ENCODE data around the gene FHL2.
"Not testable (repeated sequence)": the region's sequence is repeated elsewhere in the genome, so short reads cannot be mapped to it uniquely, and the experiment has no call there.

Gene FHL2

GRCh38 chr2:105335469-105335868 is 63.4 kb downstream of the FHL2 start:
- DNase-seq = no peak

DNA sequence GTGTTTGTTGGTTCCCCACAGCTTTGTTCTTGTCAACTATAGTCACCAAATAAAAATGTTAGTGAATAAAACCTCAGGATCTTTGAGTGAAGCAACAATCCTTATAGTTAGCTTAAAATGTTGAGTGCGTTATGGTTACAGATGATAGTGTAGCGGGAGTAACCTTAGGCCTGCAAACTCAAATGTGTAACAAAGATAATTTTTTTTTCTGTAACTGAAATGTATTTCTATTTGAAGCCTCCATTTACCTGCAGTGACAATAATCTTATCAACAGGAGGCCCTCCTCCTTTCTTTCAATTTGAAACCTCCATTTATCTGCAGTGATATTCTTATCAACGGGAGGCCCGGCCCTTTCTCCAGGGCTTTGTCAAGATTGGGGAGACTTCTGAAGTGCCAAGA is 64.6 kb downstream of the FHL2 start:
- DNase-seq = no peak

DNA sequence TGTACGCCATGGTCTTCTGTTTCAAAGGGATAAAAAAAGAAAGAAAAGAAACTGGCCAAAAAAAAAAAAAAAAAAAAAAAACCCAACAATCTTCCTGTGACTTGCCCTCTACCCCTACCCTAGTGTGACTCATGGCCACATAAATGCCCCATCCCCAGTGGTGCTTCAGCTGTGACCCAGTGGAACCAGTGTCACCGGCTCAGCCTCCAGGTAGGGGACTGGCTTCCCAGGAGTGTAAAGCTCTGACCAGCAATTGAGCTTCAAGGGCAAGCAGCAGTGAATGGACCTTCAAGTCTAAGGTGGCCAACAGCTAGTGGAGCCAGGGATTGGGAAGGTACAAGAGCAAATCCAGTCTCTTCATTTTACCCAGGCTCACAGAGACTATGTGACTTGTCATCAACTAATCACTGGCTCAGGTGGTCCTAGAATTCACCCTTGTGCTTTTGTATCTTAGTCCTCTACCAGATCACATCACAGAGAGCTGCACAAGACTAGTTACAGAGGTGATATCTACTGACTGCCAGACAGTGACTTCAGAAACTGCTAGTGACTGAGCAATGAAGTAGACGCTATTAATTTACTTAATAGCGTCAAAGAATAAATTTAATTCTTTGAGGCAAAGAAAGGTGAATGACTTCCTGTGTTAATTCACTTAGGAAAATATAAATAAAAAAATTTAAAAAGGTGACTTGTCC is 68.0 kb downstream of the FHL2 start:
- DNase-seq = no peak

- DNase-seq = peak in 3 of 4 experiments; percentile 5 to 54 (median 27)
These were observed 69.0 kb downstream of the FHL2 start, which contains the start of gene TGFBRAP1 for GRCh38 chr2:105329561-105330495. TGFBRAP1 (minus strand) TSS chr2:105329735; CDS start chr2:105308301, 21,434 bp downstream.

- no peak for DNase-seq
These were observed 69.7 kb downstream of the FHL2 start for GRCh38 chr2:105329197-105329554.

DNA sequence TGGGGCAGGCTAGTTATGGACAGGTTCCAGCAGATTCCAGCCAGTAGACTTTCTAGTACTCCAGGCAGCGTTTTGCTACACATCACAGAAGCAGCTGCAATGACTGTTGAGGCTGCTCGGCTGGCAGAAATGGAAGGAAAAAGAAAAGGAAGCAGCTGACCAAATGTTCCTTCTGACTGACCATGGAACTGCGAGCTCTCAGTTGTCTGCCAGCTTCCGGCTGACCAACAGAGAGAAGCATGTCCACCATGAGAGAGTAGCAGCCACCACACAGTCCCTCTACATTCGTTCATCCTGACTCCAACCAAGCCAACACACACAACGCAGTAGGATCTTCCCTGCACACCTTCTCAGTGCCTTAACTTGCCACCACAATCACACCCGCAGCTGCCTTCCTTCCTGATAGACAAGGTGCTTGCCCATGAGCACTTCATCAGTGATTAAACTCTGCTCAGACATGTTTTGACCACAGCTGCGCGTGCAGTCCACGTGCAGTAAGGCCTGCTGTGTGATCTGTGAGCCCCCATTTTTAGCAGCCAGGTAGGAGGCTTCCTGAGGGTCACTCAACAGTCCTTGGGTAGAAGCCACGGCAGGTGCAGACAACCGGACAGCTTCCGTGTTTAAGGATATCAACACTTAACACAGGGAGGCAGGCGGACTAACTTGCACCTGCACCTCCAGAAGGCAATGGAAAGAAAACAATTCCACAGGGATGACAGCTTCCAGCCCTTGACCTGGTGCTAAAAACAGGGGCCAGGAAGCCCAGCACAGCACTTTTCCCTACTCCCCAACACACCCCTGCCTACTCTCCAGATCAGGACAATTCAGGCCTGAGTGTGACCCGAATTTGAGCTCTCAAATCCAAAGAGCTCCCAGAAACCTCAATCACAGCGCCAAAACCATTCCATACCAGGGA is 70.3 kb downstream of the FHL2 start:
- DNase-seq = no peak

DNA sequence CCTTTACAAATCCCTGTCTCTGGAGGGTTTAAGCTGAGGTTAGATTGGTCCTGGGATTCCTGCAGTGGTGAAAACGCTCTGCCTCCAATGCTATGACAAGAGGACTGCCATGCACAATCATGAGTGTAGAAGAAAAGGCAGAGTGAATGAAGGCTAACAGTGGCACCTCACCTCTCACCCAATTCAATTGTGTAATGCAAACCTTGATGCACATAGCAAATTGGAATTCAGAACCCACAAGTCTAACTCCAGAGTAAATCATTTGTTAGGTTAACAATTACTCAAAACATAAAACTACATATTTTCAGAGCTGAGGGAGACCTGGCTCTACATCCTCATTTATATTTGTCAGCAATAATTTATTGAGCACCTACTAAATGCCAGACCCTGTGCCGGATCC is 71.2 kb downstream of the FHL2 start:
- no peak for DNase-seq

- DNase-seq = not testable (repeated sequence)
These were observed 71.6 kb downstream of the FHL2 start for GRCh38 chr2:105327271-105327670.

- DNase-seq = no peak
These were observed 73.4 kb downstream of the FHL2 start for GRCh38 chr2:105325389-105325963.

DNA sequence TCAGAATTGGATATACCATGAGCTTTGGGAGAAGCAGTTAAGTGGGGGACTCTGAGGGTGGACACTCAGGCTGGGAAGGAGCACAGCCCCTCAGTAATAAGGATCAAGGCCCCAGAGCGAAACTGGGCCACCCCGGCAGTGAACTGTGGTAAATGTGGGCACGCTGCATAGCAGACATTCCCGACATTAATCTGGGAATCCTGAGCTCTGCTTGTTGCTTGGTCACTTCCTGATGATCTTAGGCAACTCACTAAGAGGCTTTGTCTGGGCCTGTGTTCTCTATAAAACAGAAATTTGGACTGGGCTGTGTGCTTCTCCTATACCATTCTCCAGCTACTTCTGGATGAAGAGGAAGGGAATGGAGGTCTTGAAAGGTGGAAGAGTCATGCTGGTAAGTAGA is 74.1 kb downstream of the FHL2 start:
- DNase-seq = no peak

DNA sequence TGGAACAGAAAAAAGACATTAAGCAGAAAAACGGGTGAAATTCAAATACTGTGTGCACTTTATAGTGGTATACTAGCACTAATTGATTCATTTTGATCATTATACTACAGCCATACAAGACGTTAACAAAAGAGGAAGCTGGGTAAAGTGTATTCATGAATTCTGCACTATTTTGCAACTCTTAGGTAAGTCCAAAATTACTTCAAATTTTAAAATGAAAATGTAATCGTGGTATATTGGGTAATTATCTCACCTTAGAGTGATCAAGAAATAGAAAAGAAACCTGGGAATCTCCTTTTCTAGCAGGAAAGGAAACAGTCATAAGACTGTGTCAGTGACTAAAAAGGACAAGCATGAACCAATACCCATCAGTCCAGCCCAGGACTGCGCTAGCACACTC is 74.8 kb downstream of the FHL2 start:
- no peak for DNase-seq

DNA sequence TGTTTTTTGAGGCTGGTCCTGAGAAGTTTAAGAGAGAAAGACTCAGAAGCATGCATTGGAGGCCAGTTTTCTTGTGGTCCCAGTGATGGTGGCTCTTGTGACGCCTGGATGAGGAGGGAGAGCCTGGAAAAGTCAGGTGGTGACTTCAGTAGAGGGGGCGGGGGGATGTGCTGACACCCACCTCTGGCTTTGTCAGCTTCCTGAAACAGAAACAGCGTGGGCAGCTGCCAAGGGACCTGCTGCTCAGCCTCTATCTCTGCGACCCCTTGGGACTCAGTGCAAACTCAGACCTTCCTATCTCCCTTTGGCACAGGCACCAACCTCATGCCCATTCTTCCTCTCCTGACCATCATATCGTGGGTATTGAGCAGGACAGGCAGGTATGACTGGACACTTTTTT is 75.7 kb downstream of the FHL2 start:
- DNase-seq = no peak

GRCh38 chr2:105321875-105322646 is 76.8 kb downstream of the FHL2 start:
- DNase-seq = no peak

- DNase-seq = no peak
These were observed 78.1 kb downstream of the FHL2 start for GRCh38 chr2:105320651-105321215.

DNA sequence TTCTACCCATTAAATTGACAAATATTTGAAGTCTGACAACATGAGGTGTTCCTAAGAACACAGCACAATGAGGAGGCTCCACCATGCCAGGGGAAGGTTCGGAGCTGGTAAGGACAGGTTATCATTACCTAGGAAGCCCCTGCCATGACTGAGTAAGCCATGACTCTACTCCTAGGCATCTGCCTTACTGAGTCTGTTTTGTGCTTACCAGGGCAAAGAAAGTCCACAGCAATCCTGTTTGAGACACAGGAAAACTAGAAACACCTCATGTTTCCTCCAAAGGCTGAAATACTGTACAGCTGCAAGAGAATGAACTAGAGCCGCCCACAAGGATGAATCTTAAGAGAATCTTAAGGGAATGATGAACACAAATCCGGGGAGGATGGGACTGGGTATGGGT is 80.9 kb downstream of the FHL2 start:
- DNase-seq = no peak

DNA sequence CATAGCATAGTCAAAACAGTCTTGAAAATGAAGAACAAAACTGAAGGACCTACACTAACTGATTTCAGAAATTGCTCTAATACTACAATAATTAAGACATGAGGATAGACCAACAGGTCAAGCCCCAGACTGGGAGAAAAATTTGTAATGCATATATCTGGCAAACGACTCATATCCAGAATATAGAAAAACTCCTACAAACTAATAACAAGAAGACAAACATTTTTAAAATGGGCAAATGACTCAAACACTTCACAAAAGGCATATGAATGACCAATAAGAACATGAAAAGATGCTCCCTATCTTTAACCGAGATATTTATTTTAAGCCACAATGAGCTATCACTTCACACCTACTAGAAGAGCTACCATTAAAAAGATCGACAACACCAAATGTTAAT is 83.5 kb downstream of the FHL2 start:
- DNase-seq = no peak

- no peak for DNase-seq
These were observed 85.0 kb downstream of the FHL2 start for GRCh38 chr2:105313877-105314276.
